ENCODE results near the gene SYT2.

The SYT2 gene

GRCh38 chr1:202578565-202578964, 131.7 kb downstream of the SYT2 start:
- TF ChIP-seq POLR2AphosphoS5 (IDR thresholded peaks at IDR 0.05; ENCODE audit: low read depth, low read length) (no peak), FOXP2 (optimal IDR thresholded peaks at IDR 0.05; ENCODE audit: borderline replicate concordance, extremely low read depth, extremely low read length, insufficient read depth) (no peak), SIN3A (IDR thresholded peaks at IDR 0.05; ENCODE audit: borderline replicate concordance, insufficient read depth, low read length) (no peak), REST (IDR thresholded peaks at IDR 0.05; ENCODE audit: insufficient read depth in 1 of 2, low read depth in 2 of 2, low read length in 2 of 2) (no peak), TAF1 (IDR thresholded peaks at IDR 0.05; ENCODE audit: borderline replicate concordance, insufficient read depth, low read length) (no peak)

GRCh38 chr1:202578001-202578504, 132.2 kb downstream of the SYT2 start:
- TF ChIP-seq REST (IDR thresholded peaks at IDR 0.05; ENCODE audit: insufficient read depth in 1 of 2, low read depth in 2 of 2, low read length in 2 of 2) (no peak), TAF1 (IDR thresholded peaks at IDR 0.05; ENCODE audit: borderline replicate concordance, insufficient read depth, low read length) (no peak), FOXP2 (optimal IDR thresholded peaks at IDR 0.05; ENCODE audit: borderline replicate concordance, extremely low read depth, extremely low read length, insufficient read depth) (no peak), POLR2AphosphoS5 (IDR thresholded peaks at IDR 0.05; ENCODE audit: low read depth, low read length) (no peak), SIN3A (IDR thresholded peaks at IDR 0.05; ENCODE audit: borderline replicate concordance, insufficient read depth, low read length) (no peak)

- TF ChIP-seq POLR2AphosphoS5 (IDR thresholded peaks at IDR 0.05; ENCODE audit: low read depth, low read length) (no peak), REST (IDR thresholded peaks at IDR 0.05; ENCODE audit: insufficient read depth in 1 of 2, low read depth in 2 of 2, low read length in 2 of 2) (no peak), TAF1 (IDR thresholded peaks at IDR 0.05; ENCODE audit: borderline replicate concordance, insufficient read depth, low read length) (no peak), FOXP2 (optimal IDR thresholded peaks at IDR 0.05; ENCODE audit: borderline replicate concordance, extremely low read depth, extremely low read length, insufficient read depth) (no peak), SIN3A (IDR thresholded peaks at IDR 0.05; ENCODE audit: borderline replicate concordance, insufficient read depth, low read length) (no peak)
Observed at GRCh38 chr1:202577381-202577780, 132.9 kb downstream of the SYT2 start.

- no peak for TF ChIP-seq POLR2AphosphoS5 (IDR thresholded peaks at IDR 0.05; ENCODE audit: low read depth, low read length)
- TF ChIP-seq SIN3A (IDR thresholded peaks at IDR 0.05; ENCODE audit: borderline replicate concordance, insufficient read depth, low read length) = no peak
- TF ChIP-seq FOXP2 (optimal IDR thresholded peaks at IDR 0.05; ENCODE audit: borderline replicate concordance, extremely low read depth, extremely low read length, insufficient read depth) = no peak
- no peak for TF ChIP-seq REST (IDR thresholded peaks at IDR 0.05; ENCODE audit: insufficient read depth in 1 of 2, low read depth in 2 of 2, low read length in 2 of 2)
- TF ChIP-seq TAF1 (IDR thresholded peaks at IDR 0.05; ENCODE audit: borderline replicate concordance, insufficient read depth, low read length) = no peak
Observed at GRCh38 chr1:202576816-202577215, 133.4 kb downstream of the SYT2 start.

Data from PFSK-1 (cell line).